ENCODE results near the gene RAB39A.

Gene RAB39A

DNA sequence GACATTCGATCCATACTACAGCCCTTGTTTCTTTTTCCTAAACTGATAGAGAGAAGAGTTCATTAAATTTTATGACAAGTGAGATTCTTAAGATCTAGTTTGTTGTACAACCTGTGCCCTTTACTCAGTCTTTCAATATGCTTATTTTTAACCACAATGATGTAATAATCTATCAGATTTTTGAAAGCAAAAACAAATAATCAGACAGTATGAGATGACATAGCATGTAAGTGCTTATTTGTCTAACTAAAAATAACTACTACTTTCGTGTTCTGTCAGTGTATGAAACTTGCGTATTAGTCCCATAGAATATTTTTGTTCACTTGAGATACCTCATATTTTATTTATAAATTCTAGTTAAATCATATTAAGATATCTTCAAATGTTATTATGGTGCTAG is 33.2 kb downstream of the RAB39A start:
- no peak for FAIRE-seq

DNA sequence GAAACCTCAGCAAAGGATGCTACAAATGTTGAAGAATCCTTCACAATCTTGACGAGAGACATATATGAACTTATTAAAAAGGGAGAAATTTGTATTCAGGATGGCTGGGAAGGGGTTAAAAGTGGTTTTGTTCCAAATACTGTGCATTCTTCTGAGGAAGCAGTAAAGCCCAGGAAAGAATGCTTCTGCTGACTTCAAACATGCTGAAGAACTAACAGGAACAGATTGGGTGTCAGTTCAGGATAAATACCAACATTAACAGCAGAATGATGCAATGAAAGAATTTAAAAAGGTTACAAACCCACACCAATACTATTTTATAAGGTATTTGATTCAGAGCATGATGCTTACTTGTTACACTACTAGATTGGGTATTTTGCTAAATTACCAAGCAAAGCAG is 33.9 kb downstream of the RAB39A start:
- no peak for FAIRE-seq
- no peak for DNase-seq (ENCODE audit: low spot score)

More for the DNA sequence above, 33.2 kb downstream of the RAB39A start:
- no peak for DNase-seq (ENCODE audit: low spot score)

DNA sequence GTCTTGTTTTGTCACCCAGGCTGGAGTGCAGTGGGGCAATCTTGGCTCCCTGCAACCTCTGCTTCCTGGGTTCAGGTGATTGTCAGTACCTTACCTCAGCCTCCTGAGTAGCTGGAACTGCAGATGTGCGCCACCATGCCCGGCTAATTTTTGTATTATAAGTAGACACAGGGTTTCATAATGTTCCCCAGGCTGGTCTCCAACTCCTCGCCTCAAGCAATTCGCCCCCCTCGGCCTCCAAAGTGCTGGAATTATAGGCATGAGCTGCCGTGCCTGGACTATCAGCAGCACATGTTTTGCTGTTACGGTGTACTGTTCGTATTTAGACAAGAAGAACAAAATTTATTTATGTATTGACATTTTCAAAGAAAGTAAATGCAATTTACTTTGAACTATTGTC is 34.8 kb downstream of the RAB39A start:
- FAIRE-seq, result no peak
- no peak for DNase-seq (ENCODE audit: low spot score)

DNA sequence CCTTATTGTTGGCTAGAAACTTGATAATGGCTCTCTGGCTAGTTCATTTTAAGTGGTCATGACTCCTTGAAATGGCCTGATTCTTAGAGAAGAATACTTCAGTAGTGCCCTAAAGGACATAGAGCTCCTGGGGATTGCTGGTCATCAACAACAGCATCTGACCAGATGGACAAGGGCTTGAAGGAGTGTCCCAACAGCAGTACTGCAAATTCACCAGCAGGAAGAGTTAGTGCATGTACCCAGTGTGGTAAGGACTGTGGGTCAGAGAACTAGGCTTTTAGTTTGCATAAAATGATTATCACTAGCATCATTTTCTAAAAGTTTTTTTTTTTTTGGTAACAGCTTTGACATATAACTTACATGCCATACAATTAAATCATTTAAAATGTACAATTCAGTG is 41.0 kb downstream of the RAB39A start:
- FAIRE-seq (no peak), DNase-seq (ENCODE audit: low spot score) (no peak)

DNA sequence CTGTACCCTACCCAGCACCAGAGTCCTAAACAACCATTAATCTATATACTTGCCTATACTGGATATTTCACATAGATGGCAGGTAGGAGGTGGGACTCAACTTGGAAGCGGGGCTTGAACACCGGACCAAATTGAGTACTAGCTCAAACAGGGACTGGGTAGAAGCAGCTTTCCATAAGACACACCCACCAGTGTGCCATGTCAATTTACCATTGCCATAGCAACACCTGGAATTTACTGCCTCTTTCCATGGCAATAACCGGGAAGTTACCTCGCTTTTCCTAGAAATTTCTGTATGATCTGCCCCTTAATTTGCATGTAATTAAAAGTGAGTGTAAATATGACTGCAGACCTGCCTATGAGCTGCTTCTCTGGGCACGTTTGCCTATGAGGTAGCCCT is 41.8 kb downstream of the RAB39A start:
- FAIRE-seq (no peak), DNase-seq (ENCODE audit: low spot score) (no peak)

DNA sequence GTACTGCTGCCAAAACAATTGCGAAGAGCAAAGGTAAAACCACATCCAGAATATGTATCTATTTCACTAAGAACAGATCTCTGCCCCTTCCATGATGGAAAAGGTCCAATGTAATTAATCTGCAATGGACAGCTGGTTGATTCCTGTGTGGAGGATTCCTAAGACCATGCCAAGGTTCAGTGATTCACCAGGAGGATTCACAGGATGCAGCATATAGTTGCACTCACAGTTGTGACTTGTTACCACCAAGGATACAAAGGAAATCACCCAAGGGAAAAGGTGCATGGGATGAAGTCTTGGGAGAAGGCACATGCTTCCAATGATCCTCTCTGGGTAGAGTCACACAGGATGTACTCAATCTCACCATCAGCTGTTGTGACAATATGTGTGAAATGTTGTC is 45.4 kb downstream of the RAB39A start:
- FAIRE-seq (no peak), DNase-seq (ENCODE audit: low spot score) (no peak)

DNA sequence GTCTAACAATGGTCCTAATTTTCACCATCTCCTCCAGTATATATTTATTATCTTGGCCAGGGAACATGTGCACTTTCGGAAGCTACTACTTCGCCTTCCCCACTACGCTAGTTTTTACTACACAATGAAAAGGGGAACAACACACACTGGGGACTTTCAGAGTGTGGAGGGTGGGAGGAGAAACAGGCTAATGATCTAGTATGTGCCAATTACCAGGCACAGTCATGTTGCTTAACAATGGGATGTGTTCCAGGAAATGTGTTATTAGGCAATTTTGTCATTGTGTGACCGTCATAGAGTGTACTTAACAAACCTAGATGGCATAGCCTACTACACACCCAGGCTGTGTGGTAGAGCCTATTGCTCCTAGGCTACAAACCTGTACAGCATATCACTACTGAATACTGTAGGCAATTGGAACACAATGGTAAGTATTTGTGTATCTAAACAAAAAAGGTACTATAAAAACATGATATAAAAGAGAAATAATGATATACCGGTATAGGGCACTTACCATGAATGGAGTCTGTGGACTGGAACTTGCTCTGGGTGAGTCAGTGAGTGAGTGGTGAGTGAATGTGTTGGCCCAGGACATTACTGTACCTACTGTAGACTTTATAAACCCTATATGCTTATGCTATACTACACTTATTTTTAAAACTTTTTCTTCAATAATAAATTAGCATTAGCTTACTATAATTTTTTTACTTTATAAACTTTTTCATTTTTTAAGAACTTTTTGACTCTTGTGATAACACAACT is 60.3 kb downstream of the RAB39A start:
- no peak for FAIRE-seq
- DNase-seq (ENCODE audit: low spot score), result no peak

DNA sequence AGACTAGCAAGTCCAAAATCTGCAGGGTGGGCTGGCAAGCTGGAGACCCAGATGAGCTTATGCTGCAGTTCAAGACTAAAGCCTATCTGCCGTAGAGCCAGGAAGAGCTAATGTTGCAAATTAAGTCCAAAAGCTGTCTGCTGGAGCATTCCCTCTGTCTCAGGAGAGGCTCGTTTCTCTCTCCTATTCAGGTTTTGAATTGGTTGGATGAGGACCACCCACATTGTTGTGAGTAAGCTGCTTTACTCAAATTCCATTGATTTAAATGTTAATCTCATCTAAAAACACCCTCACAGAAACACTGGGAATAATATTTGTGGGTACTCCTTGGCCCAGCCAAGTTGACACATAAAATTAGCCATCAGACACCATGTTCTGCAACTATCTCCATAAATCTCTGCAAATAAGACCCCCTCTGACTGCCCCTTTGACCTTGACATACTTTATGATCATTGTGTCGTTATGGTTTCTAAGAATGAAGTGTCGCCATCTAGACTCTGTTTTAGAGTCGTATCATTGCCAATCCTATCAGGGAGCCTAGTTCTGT is 63.7 kb downstream of the RAB39A start:
- DNase-seq (ENCODE audit: low spot score) (no peak), FAIRE-seq (no peak)

DNA sequence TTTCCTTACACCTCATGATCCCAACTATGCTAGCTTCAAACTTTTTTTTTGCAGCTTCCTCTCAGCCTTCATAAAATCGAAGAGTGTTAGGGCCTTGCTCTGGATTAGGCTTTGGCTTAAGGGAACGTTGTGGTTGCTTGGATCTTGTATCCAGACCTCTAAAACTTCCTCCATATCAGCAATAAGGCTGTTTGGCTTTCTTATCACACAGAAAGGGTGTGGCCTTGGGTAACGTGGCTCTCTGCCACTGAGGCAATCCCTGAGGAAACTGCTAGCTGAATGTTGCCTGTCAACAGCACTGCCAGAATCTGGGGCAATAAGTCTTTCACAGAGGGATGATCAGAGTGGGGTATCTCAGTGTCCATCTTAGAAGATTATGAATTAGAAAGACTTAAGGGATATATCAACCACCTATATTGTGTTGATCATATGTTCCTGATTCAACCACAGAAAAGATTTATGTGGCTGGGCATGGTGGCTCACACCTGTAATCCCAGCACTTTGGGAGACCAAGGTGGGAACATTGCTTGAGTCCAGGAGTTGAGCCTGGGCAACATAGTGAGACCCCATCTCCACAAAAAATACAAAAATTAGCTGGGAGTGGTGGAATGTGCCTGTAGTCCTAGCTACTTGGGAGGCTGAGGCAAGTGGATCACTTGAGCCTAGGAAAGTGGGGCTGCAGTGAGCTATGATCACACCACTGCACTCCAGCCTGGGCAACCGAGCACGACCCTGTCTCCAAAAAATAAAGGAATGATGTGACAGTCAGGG is 67.9 kb downstream of the RAB39A start:
- DNase-seq (ENCODE audit: low spot score), result no peak
- no peak for FAIRE-seq

DNA sequence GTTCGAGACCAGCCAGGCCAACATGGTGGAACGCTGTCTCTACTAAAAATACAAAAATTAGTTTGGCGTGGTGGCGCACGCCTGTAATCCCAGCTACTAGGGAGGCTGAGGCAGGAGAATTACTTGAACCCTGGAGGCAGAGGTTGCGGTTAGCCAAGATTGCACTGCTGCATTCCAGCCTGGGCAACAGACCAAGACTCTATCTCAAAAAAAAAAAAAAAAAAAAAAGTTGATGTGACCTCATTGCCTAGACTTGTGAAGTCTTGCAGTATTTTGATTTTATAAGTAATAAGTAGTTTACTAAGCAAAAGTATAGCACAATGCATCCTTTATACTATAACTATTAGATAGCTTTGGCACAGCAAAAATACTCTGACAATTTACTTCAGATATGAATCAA is 70.5 kb downstream of the RAB39A start:
- FAIRE-seq (no peak), DNase-seq (ENCODE audit: low spot score) (no peak)

DNA sequence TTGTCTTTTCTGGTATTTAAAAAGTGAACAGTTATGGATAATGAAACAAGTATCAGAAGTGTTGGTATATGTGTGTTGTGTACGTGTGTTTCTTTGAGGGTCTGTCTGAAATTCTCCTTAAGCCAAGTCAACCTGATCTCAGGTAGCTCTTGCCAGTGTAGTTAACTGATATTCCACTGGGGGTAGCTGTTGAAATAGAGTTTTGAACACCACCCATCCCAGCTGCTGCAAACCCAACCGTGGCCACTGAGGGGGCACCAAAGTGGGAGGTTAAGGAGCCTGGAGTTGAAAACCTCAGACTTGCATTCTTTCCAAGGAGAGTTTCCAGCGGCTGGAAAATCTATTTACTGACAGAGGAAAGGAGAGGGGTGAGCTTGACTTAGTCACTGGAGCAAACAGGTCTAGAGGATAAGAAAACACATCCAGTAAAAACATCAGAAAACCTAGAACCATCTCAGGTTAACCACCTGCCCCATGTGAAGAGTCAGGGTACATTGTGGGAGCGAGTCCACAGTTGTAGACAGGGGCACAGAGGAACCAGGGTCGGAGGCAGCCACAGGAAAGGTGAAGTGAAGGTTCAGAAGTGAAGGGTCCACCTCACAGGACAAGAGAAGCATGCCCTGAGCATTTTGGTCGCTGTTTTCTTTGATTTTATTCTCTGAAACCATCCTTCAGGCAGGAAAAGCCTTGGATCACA is 71.7 kb downstream of the RAB39A start:
- DNase-seq (ENCODE audit: low spot score) (peak; percentile 68), FAIRE-seq (no peak)

DNA sequence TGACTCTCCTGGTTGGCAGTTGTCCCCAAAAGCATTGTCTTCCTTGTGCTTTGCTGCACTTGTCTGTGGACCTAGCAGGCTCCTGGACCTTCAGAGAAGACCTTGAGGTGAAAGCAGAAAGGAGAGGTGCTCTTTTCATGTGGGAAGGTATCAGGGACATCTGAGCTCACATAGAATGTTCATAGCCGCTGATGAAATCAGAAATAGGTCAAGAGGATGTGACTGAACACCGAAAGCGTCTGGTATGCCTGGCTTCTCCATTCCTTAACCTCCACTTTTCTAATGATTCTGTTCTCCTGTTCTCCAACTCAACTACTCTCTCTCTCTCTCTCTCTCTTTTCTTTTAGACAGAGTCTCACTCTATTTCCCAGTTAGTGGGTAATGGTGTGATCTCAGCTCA is 74.2 kb downstream of the RAB39A start:
- DNase-seq (ENCODE audit: low spot score) (no peak), FAIRE-seq (no peak)

DNA sequence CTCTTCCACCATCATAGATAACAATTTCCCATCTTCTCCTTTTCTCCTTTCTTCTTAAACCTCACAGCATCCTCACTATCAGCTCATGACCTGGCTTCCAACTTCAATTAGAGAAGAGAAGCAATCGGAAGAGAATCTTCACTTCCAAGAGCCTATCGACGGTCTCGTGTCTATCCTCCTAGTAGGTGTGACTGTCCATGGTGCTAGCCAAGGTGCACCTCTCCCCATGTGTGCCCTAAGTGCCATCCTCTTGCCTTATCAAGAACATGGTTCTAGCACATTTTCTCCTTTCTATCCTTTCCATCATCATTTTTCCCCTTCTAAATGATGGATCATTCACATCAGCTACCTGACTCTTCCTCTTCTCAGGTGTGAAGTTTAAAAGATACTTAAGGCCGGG is 75.4 kb downstream of the RAB39A start:
- DNase-seq (ENCODE audit: low spot score) (no peak), FAIRE-seq (no peak)

DNA sequence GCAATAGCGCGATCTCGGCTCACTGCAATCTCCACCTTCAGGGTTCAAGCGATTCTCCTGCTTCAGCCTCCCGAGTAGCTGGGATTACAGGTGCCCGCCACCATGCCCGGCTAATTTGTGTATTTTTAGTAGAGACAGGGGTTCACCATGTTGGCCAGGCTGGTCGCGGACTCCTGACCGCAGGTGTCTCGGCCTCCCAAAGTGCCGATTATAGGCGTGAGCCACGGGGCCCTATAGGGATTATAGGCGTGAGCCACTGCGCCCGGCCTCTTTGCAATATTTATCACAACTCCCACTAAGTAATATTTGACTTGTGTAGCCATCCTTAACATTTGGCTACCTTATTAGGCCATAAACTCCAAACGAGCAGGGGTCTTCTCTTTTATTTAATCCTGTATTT is 79.6 kb downstream of the RAB39A start:
- FAIRE-seq (no peak), DNase-seq (ENCODE audit: low spot score) (no peak)

DNA sequence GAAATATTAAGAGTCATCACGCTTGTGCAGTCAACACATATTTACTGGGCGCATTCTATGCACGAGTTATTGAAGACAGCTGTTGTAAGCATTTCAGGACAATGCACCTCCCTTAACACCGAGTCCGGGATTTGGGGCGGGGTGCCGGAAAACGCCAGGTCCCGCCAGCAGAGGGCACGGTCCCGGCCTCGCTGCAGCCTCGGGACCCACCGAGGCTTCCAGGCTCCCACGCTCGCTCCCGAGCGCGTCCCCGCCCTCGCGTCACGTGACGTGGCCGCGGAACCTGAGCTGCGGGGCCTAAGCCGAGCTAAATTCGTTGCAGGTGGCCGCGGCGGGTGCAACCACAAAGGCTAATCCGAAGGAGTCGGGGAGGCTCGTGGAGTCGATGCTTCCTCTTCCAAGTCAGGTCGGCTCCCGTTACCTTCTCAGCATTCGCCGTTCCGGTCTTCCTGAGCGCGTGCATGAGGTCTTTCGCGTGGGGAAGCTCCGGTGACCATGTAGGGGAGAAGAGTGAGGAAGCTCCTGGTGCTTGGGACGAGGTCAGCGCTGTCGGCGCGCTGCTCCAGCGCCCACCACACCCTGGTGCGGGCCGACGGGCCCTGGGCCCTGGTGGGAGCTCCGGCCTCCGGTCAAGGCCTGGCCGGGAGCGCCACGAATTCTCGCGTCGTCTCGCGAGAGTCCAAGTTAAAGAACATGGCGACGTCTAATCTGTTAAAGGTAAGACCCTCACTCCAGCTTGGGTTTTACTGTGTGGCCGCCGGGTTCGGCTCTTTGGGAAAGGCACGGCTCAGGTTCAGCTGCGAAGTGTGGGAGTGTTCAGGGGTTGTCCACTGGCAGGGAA is 80.6 kb downstream of the RAB39A start, which contains the start of gene CUL5:
CUL5 (plus strand) TSS at position 243 of the 841 bp plus-strand sequence; CDS start at position 694, 451 bp downstream.
- FAIRE-seq (peak; percentile 91), DNase-seq (ENCODE audit: low spot score) (peak; percentile 96)

DNA sequence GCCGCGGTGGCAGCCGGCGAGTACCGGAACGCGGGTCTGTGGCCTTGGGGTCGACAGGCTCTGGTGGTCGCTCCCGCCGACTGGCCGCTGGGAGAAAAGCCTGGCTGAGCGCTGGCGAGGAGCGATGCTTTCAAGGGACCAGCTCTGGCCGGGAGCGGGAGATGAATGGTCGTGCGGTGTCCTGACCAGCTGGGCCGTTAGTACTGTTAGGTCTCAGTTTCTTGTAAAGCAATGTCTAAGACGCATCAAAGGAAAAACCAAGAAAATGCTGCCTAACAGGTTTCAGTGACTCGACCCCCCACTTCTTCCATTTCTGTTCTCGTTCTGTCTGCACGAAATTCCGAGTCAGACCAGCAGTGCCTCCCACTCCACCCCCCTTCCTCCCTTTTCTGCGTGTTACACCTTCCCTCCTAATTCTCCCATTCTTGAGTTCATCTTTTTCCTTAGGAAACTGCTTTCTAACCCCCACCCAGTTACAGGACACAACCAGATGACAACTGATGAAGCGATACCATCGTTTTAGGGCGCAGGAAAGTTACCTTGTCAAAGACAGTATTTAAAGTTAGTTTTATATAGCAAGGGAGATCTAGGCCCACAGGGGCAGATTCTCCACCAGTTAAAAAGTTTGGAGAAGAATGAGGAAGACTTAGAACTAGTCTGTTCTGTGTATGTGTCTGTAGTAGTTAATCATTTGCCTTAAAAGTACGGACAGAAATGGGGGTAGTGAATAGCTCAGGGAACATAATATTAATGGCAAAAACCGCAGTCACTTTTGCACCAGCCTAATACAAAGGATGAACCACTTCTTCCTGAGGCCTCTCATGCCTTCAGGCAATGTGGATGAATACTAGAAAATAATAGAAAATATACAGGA is 81.5 kb downstream of the RAB39A start:
- DNase-seq (ENCODE audit: low spot score), result no peak
- FAIRE-seq, result no peak

DNA sequence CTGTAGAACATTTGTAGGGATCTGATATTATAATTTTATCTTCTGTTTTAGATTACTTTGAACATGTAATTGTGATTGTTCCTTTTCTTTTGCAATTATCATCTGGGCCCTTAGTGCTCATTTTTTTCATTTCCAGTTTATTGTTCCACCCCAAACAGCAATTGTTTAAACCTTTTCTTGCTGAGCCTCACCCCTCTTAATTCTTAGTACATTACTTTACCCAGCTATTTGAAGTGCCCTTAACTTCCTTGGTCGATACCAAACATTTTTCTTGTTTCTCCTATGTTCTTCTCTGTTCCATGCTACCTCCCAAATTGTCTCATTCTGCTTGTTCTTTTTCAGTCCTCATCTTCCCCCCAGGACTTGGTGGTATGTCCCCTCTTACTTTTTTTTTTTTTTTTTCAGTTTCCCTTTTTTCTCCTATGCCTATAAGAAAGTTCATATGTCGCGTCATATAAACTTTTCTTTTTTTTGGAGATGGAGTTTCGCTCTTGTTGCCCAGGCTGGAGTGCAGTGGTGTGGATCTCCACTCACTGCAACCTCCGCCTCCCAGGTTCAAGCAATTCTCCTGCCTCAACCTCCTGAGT is 84.0 kb downstream of the RAB39A start:
- no peak for FAIRE-seq
- DNase-seq (ENCODE audit: low spot score), result no peak
